H9 (cell line): ENCODE measurements around the gene ZFP28. TPM values are rescaled to one million over a fixed set of nuclear protein-coding genes. Genes with fewer than 3 reads are reported as not detected.

ENCODE experiments used
- DNase-seq: peaks from one replicate; pipeline ENCODE4 v3.0.0-alpha.2; 2017
- H2AFZ ChIP-seq: one replicate; pipeline ENCODE4 v1.6.1; 2013; ENCODE audit warnings: mild to moderate bottlenecking, low read length, control low read depth, moderate library complexity
- H2AK5ac ChIP-seq: 2 replicates; pipeline ENCODE4 v1.6.1; 2013; ENCODE audit warnings: low read length, control low read depth, mixed read lengths; ENCODE audit not compliant: insufficient read length
- H2BK120ac ChIP-seq: one replicate; pipeline ENCODE4 v1.6.1; 2013; ENCODE audit warnings: low read depth, mild to moderate bottlenecking, low read length, control low read depth, inconsistent platforms; ENCODE audit not compliant: poor library complexity, severe bottlenecking
- H2BK12ac ChIP-seq: 2 replicates; pipeline ENCODE4 v1.6.1; 2013; ENCODE audit warnings: low read length, control low read depth, mixed read lengths, low read depth; ENCODE audit not compliant: insufficient read length
- H2BK15ac ChIP-seq: 2 replicates; pipeline ENCODE4 v1.6.1; 2013; ENCODE audit warnings: low read depth, low read length, control low read depth
- H2BK20ac ChIP-seq: one replicate; pipeline ENCODE4 v1.6.1; 2013; ENCODE audit warnings: low read depth, mild to moderate bottlenecking, low read length, control low read depth, inconsistent platforms; ENCODE audit not compliant: poor library complexity, severe bottlenecking
- H2BK5ac ChIP-seq: 2 replicates; pipeline ENCODE4 v1.6.1; 2013; ENCODE audit warnings: low read length, control low read depth, mixed read lengths; ENCODE audit not compliant: insufficient read length
- H3K14ac ChIP-seq: 2 replicates; pipeline ENCODE4 v1.6.1; 2013; ENCODE audit warnings: low read length, control low read depth; ENCODE audit not compliant: insufficient read depth
- H3K18ac ChIP-seq: 2 replicates; pipeline ENCODE4 v1.6.1; 2013; ENCODE audit warnings: low read depth, mild to moderate bottlenecking, mixed read lengths, low read length, control low read depth; ENCODE audit not compliant: insufficient read length
- H3K23ac ChIP-seq: 2 replicates; pipeline ENCODE4 v1.6.1; 2013; ENCODE audit warnings: low read length, control low read depth, mixed read lengths, low read depth; ENCODE audit not compliant: insufficient read length
- H3K23me2 ChIP-seq: 2 replicates; pipeline ENCODE4 v1.6.1; 2013; ENCODE audit warnings: low read depth, mild to moderate bottlenecking, mixed read lengths, low read length, control low read depth; ENCODE audit not compliant: insufficient read length, poor library complexity, severe bottlenecking
- H3K27ac ChIP-seq: 2 replicates; pipeline ENCODE4 v1.5.1; 2013; ENCODE audit warnings: low read length, control low read depth, mixed read lengths, low read depth; ENCODE audit not compliant: insufficient read length
- H3K27me3 ChIP-seq: 2 replicates; pipeline ENCODE4 v1.6.1; 2013; ENCODE audit warnings: low read length, control low read depth, inconsistent platforms; ENCODE audit not compliant: insufficient read depth
- H3K4ac ChIP-seq: 2 replicates; pipeline ENCODE4 v1.6.1; 2013; ENCODE audit warnings: low read depth, mild to moderate bottlenecking, control low read depth, inconsistent platforms, low read length, moderate library complexity
- H3K4me1 ChIP-seq: 2 replicates; pipeline ENCODE4 v1.6.1; 2013; ENCODE audit warnings: low read length, control low read depth, inconsistent platforms; ENCODE audit not compliant: insufficient read depth
- H3K4me2 ChIP-seq: 2 replicates; pipeline ENCODE4 v1.6.1; 2013; ENCODE audit warnings: low read length, control low read depth, mixed read lengths; ENCODE audit not compliant: insufficient read length, insufficient read depth
- H3K56ac ChIP-seq: 2 replicates; pipeline ENCODE4 v1.6.1; 2013; ENCODE audit warnings: low read depth, mild to moderate bottlenecking, mixed read lengths, low read length, control low read depth; ENCODE audit not compliant: insufficient read length
- H3K79me1 ChIP-seq: 2 replicates; pipeline ENCODE4 v1.6.1; 2013; ENCODE audit warnings: low read depth, mild to moderate bottlenecking, moderate library complexity, low read length, control low read depth, inconsistent platforms; ENCODE audit not compliant: insufficient read depth, poor library complexity, severe bottlenecking
- H3K79me2 ChIP-seq: 2 replicates; pipeline ENCODE4 v1.6.1; 2013; ENCODE audit warnings: low read length, control low read depth, inconsistent platforms; ENCODE audit not compliant: insufficient read depth
- H3K9ac ChIP-seq: 2 replicates; pipeline ENCODE4 v1.6.1; 2013; ENCODE audit warnings: low read length, control low read depth, mixed read lengths; ENCODE audit not compliant: insufficient read length; ENCODE audit errors: extremely low read depth
- H3K9me3 ChIP-seq: one replicate; pipeline ENCODE4 v1.6.1; 2013; ENCODE audit warnings: low read depth, low read length, inconsistent platforms; ENCODE audit not compliant: control insufficient read depth
- H3T11ph ChIP-seq: one replicate; pipeline ENCODE4 v1.6.1; 2013; ENCODE audit warnings: mild to moderate bottlenecking, low read length, control low read depth, inconsistent platforms
- H4K20me1 ChIP-seq: one replicate; pipeline ENCODE4 v1.6.1; 2013; ENCODE audit not compliant: control insufficient read depth, insufficient read length, insufficient read depth
- H4K5ac ChIP-seq: 2 replicates; pipeline ENCODE4 v1.6.1; 2013; ENCODE audit warnings: low read depth, mild to moderate bottlenecking, mixed read lengths, low read length, control low read depth; ENCODE audit not compliant: insufficient read length
- H4K8ac ChIP-seq: replicated peaks from 2 replicates; pipeline ENCODE4 v1.6.1; 2013; ENCODE audit warnings: low read length, control low read depth, mixed read lengths, low read depth; ENCODE audit not compliant: insufficient read length
- H4K91ac ChIP-seq: 2 replicates; pipeline ENCODE4 v1.6.1; 2013; ENCODE audit warnings: low read depth, mild to moderate bottlenecking, moderate library complexity, mixed read lengths, low read length, control low read depth; ENCODE audit not compliant: insufficient read length
- H3K27ac Mint-ChIP-seq, 3 experiments: 2 replicates in 2 of 3; 3 replicates in 1 of 3; pipeline ENCODE4 v1.8.0; 2020 to 2021; ENCODE audit warnings: mixed read lengths in 3 of 3, mild to moderate bottlenecking in 1 of 3, moderate library complexity in 1 of 3
- H3K27me3 Mint-ChIP-seq: 2 replicates; pipeline ENCODE4 v1.8.0; 2021; ENCODE audit warnings: low read depth, mild to moderate bottlenecking, moderate library complexity, mixed read lengths
- H3K36me3 Mint-ChIP-seq, 3 experiments: 2 replicates in 2 of 3; 3 replicates in 1 of 3; pipeline ENCODE4 v1.8.0; 2020 to 2021; ENCODE audit warnings: low read depth in 3 of 3, mixed read lengths in 3 of 3; ENCODE audit not compliant: insufficient read depth in 1 of 3
- H3K4me1 Mint-ChIP-seq, 2 experiments: 2 replicates each; pipeline ENCODE4 v1.8.0; 2020; ENCODE audit warnings: mixed read lengths in 2 of 2
- H3K4me3 Mint-ChIP-seq, 2 experiments: 2 replicates in 1 of 2; 3 replicates in 1 of 2; pipeline ENCODE4 v1.8.0; 2020 to 2021; ENCODE audit warnings: mild to moderate bottlenecking in 2 of 2, mixed read lengths in 2 of 2, moderate library complexity in 1 of 2
- H3K9me3 Mint-ChIP-seq, 2 experiments: 2 replicates in 1 of 2; 3 replicates in 1 of 2; pipeline ENCODE4 v1.8.0; 2020; ENCODE audit warnings: mild to moderate bottlenecking in 2 of 2, mixed read lengths in 2 of 2, moderate library complexity in 1 of 2
- WGBS: extraction: QIAGEN DNeasy Blood & Tissue Kit; methylation state at CpG from one replicate; pipeline ENCODE4 v1.1.7; 2013; ENCODE audit warnings: missing lambda C conversion rate, low lambda C conversion rate, mixed read lengths; ENCODE audit not compliant: insufficient read length; ENCODE audit errors: extremely low coverage; 5-methylcytosine and 5-hydroxymethylcytosine counted together
- total RNA-seq: library from RNA; stranded (reverse); gene quantifications from 2 replicates; pipeline ENCODE4 v1.2.1, GENCODE V29; 2021
- TF ChIP-seq, protein P1 (sequence below): fragments of 200-600 bp; sonication (generic); conservative IDR thresholded peaks from 3 replicates; pipeline ENCODE4 v1.8.0; 2021; ENCODE audit warnings: antibody characterized with exemption, mild to moderate bottlenecking

Gene ZFP28
- total RNA-seq, 1 experiment from 2014 or later = 3.8 TPM

DNA sequence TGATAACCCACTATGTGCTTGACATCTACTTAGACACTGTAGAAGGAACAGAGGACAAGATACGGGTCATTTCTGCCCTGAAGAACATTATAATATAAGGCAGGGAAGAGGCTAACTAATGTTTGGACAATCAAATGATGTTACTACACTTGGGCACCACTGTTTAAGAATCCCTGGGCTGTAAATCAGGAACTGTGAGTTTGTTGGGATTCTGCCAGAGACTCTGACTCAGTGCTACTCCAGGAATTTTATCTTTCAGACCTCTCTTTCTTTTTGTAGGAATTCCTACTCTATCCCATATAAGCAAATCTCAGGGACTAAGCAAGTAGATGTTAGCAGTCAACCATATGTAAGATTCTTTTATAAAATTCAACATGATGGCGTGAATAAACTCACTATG is 34.2 kb upstream of the ZFP28 start:
- peaks cover 18% of the 10 kb centered on the region for H3K9me3 ChIP-seq
- no peak overlapping the region for H2BK5ac ChIP-seq
- no peak overlapping the region for H3K14ac ChIP-seq
- no peak overlapping the region for H3K27ac ChIP-seq
- no peak overlapping the region for H2BK120ac ChIP-seq
- peaks cover 5 to 31% (median 10%) of the 10 kb centered on the region in 3 experiments; a peak in 6 of 7 replicates for H3K36me3 Mint-ChIP-seq
- no peak overlapping the region for H2BK15ac ChIP-seq
- no peak overlapping the region for H2BK20ac ChIP-seq
- H4K20me1 ChIP-seq = no peaks in the 10 kb centered on the region
- H3K4me1 ChIP-seq = no peaks in the 10 kb centered on the region; the same call in 1 of the 2 replicates
- no peaks in the 10 kb centered on the region for H3K79me1 ChIP-seq
- H3K27ac Mint-ChIP-seq = no peak overlapping the region
- no peaks in the 10 kb centered on the region for H3K23me2 ChIP-seq
- H3K9ac ChIP-seq = no peak overlapping the region
- H2BK12ac ChIP-seq = no peak overlapping the region
- H4K5ac ChIP-seq = no peak overlapping the region
- peaks cover 3% of the 10 kb centered on the region; the same call in 1 of the 2 replicates for H3K27me3 Mint-ChIP-seq
- no peak overlapping the region for H3K4me3 Mint-ChIP-seq
- no peak for DNase-seq
- H2AK5ac ChIP-seq = no peak overlapping the region
- no peaks in the 10 kb centered on the region for H3K4me1 Mint-ChIP-seq
- H4K8ac ChIP-seq = no peak overlapping the region
- no peak overlapping the region for H3K56ac ChIP-seq
- H3K4me2 ChIP-seq = no peak overlapping the region
- H3K79me2 ChIP-seq = no peaks in the 10 kb centered on the region
- no peak overlapping the region for H3K18ac ChIP-seq
- no peaks in the 10 kb centered on the region; the same call in 1 of the 2 replicates for H3K27me3 ChIP-seq
- no peak overlapping the region for H3T11ph ChIP-seq
- no peak overlapping the region for H3K4ac ChIP-seq
- no peak overlapping the region for H3K23ac ChIP-seq
- H3K9me3 Mint-ChIP-seq = peaks cover 56 to 76% of the 10 kb centered on the region in 2 experiments
- no peak overlapping the region for H2AFZ ChIP-seq
- no CpG with 5 or more reads among the region's 2 CpGs for WGBS
- TF ChIP-seq, protein P1, sequence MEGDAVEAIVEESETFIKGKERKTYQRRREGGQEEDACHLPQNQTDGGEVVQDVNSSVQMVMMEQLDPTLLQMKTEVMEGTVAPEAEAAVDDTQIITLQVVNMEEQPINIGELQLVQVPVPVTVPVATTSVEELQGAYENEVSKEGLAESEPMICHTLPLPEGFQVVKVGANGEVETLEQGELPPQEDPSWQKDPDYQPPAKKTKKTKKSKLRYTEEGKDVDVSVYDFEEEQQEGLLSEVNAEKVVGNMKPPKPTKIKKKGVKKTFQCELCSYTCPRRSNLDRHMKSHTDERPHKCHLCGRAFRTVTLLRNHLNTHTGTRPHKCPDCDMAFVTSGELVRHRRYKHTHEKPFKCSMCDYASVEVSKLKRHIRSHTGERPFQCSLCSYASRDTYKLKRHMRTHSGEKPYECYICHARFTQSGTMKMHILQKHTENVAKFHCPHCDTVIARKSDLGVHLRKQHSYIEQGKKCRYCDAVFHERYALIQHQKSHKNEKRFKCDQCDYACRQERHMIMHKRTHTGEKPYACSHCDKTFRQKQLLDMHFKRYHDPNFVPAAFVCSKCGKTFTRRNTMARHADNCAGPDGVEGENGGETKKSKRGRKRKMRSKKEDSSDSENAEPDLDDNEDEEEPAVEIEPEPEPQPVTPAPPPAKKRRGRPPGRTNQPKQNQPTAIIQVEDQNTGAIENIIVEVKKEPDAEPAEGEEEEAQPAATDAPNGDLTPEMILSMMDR = no peak
- H4K91ac ChIP-seq = no peak overlapping the region
